GM19455 (cell line): ENCODE data around the gene ATAD3B.
"Not testable (repeated sequence)": the region's sequence is repeated elsewhere in the genome, so short reads cannot be mapped to it uniquely, and the experiment has no call there.

ENCODE experiments used
- ATAC-seq: cut with Tn5 transposase; IDR thresholded peaks from one replicate; pipeline ENCODE4 v1.9.1; 2021; ENCODE audit not compliant: unreplicated experiment

ATAD3B gene

GRCh38 chr1:1450616-1451015 is 20.9 kb upstream of the ATAD3B start:
- ATAC-seq, result not testable (repeated sequence)

DNA sequence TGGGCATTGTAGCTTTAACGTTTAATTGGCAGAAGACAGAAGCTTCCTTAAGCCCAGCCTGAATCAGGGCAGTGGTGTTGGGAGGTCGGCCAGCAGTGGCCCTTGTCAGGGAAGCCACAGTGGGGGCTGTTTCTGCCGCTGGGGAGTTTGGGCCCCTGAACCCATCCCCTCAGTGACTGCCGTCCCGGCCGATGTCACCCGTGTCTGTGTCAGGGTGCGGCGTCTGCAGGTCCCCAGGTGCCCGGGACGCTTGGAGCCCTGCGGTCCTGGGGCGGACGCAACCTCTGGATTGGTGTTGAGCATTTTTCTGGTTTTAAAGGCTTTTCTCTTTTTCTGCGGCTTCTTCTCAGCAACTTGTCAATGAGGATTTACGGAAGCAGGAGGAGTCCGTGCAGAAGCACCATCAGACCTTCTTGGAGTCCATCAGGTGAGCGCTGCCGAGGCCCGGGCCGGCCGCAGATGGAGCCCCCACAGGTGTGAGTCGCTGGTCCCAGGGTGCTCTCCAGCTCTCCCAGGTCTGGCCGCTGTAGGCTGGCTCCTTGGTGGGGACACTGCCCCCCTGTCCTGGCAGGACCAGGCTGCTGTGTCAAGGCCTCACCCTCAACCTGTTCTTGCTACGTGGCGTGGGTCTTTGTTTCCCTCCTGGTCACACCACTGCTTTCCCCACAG is 19.7 kb upstream of the ATAD3B start:
- no peak for ATAC-seq

GRCh38 chr1:1452365-1452739 is 19.2 kb upstream of the ATAD3B start:
- ATAC-seq, result not testable (repeated sequence)

DNA sequence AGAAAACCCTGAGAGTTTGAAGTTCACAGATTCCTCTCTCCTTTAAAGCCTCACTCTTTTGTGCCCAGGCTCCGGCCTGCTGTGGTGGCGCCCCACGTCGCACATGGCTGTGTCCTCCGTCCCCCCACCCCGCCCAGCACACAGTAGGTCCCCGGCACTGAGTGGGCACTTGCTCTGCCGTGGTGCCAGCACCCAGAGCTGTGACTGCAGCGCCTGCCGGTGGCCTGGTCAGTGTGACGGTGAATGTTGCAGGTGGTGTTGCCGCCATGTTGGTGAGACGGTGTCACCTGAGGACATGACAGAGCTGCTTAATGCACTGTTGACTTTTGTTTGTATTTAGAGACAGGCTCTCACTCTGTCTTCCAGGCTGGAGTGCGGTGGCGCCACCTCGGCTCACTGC is 18.7 kb upstream of the ATAD3B start:
- ATAC-seq, result no peak

DNA sequence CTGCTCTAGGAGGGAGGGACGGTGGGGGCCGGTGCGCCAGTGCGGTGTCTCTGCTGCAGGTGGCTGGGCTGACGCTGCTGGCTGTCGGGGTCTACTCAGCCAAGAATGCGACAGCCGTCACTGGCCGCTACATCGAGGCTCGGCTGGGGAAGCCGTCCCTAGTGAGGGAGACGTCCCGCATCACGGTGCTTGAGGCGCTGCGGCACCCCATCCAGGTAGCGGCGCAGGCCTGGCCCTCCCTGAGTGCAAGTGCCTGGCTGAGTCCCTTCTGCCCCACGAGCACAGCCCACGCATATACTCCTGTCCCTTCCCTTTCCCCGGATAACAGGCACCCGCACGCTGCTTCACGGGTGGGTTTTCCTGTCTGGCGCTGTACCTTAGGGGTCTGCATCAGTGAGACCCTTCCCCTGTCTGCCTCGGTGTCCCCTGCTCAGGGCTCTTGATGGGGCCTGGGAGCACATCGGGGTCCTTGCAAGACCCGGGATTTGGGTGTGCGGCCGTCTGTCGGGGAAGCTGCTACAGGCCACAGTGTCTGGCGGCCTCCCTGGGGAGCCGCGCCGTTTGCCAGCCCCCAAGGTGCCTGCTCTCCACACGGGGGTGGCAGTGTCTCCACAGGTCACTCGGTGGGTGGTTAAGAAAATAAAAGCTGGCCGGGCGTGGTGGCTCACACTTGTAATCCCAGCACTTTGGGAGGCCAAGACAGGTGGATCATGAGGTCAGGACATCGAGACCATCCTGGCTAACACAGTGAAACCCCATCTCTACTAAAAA is 17.1 kb upstream of the ATAD3B start:
- ATAC-seq, result not testable (repeated sequence)

DNA sequence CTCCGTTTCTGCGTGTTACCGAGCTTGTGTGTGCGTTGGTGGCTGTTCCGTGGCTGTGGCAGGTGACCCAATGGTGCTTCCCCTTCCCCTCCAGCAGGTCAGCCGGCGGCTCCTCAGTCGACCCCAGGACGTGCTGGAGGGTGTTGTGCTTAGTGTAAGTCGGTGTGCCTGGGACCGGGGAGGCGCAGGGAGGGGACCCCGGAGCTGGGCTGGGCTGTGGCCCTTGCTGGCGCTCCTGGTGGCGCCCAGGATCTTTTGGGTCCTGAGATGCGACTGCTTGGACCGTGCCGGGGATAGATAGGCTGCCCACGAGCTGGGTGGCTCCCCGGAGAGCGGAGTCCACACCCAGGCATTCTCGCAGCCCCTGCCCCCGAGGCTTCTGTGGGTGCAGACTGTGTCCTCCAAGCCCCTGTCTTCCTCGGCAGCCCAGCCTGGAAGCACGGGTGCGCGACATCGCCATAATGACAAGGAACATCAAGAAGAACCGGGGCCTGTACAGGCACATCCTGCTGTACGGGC is 16.1 kb upstream of the ATAD3B start:
- ATAC-seq, result no peak

DNA sequence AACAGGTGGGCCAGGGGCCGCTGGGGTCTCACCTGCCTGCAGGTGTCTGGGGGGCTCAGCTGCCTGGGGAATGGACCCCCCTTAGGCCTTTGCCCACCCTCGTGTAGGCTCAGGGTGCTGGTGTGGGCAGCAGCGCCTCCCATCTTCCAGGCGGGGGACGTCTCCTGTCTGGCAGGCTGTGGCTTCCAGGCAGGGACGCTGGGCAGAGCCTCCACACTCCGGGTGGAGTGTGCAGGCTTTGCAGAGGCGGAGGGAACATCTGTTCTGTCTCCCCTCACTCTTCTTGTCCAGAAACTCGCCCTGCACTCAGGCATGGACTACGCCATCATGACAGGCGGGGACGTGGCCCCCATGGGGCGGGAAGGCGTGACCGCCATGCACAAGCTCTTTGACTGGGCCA is 15.6 kb upstream of the ATAD3B start:
- ATAC-seq, result not testable (repeated sequence)

DNA sequence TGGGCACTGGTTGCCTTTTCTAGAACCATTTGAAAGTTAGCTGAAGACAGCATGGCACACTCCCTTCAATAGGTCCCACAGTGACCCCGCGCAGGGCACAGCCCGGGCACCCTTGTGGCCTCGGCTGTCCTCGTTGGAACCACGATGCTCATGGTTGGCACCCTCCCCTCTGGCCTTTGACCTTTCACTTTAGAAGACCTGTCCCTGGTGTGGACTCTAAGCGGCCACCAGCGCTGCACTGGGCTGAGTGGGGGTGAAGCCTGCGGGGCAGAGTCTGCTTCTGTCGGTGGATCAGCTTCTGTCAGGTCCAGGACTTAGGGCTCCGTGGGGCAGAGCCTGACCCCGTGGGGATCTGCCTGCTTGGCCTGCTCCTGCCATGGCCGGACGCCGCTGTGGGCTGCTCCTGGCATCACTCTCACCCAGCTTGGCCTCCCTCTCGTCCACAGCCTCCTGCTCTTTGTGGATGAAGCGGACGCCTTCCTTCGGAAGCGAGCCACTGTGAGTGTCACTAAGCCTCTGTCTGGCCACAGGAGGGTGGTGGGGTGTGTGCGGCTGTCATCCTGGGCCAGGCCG is 14.8 kb upstream of the ATAD3B start:
- not testable (repeated sequence) for ATAC-seq

GRCh38 chr1:1459156-1459555 is 12.4 kb upstream of the ATAD3B start:
- ATAC-seq, result not testable (repeated sequence)

- not testable (repeated sequence) for ATAC-seq
Measured at GRCh38 chr1:1459711-1460110, 11.9 kb upstream of the ATAD3B start.

- no peak for ATAC-seq
Measured at GRCh38 chr1:1460540-1461130, 10.9 kb upstream of the ATAD3B start.

DNA sequence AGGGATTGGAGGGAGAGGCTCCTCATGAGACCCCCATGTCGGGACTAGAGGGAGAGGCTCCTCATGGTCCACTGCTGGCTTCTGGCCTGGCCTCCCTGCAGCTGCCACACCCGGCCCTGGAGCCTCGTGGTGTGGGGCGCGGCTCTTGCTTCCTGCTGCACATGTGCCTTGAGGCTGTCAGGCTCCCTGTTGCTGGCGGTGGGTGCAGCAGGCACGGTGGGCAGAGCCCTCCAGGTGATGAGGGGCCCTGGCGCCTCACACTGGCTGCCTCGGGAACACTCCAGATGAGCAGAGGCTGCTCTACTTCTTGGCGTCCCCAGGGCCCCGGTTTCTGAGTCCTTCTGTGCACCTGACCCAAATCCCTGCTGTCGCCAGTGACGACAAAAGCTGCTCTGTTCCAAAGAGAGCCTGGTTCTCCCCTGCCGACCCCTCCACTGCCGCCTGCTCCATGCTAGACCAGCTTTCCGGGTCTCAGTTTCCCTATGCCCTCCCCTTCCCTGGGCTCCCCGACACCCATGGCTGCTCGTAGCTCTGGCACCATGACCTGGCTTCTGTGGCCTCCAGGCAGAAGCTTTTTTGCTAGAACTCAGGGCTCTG is 9.7 kb upstream of the ATAD3B start:
- ATAC-seq, result no peak

DNA sequence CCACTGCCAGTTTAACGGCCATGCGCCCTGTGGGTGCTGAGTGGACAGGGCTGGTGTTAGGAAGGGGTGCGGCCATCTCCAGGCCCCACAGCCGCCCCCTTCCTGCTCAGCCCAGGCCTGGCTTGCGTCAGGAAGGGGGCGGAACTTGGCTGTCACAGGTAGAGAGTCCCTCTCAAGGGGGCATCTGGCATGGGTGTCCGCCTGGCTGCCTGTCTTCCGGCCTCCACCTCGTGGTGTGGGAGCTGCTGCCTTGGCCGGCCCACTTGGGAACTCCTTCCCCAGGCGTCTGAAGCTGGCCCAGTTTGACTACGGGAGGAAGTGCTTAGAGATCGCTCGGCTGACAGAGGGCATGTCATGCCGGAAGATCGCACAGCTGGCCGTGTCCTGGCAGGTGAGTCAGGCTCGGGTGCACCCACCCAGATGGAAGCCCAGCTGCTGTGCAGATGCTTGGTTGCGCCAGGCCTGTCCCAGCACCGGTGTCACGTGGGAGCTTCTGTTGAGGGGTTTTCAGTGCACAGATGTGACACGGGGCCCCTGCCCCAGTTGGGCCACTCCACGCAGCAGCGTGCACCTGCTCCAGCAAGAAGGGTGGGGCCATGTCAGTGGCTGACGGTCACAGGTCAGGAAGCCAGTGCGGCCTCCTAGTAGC is 9.1 kb upstream of the ATAD3B start:
- no peak for ATAC-seq

- ATAC-seq, result no peak
Measured at GRCh38 chr1:1463312-1463711, 8.3 kb upstream of the ATAD3B start.

DNA sequence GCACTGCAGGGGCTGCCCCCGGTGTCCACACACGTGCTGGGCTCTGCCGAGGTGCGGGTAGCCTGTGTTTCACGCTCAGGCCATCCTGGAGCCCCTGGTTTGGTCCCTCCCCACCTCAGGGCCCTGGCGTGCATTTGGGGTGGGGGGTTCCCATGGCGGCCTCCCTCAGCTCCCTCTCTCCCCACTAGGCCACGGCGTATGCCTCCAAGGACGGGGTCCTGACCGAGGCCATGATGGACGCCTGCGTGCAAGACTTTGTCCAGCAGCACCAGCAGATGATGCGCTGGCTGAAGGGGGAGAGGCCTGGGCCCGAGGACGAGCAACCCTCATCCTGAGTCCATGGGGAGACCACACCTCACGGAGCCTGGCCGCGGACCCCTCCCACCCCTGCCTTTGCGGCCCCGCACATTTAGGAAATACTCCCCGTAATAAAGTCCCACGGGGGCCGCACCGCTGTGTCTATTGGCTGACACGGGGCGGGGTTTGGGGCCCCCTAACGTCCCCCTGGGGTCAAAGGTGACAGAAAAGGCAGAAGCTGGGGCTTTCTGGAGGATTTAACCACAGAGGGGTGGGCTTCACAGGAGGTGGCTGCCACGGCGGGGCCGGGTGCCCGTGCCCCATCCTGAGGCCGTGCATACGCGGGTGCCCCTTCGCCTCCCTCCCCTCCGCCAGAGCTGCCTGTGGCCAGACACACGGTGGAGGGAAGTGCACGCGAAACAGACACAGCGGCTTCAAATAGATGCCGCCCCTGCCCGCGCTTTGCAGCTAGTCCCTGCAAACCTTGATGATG is 3.2 kb upstream of the ATAD3B start:
- ATAC-seq, result not testable (repeated sequence)

DNA sequence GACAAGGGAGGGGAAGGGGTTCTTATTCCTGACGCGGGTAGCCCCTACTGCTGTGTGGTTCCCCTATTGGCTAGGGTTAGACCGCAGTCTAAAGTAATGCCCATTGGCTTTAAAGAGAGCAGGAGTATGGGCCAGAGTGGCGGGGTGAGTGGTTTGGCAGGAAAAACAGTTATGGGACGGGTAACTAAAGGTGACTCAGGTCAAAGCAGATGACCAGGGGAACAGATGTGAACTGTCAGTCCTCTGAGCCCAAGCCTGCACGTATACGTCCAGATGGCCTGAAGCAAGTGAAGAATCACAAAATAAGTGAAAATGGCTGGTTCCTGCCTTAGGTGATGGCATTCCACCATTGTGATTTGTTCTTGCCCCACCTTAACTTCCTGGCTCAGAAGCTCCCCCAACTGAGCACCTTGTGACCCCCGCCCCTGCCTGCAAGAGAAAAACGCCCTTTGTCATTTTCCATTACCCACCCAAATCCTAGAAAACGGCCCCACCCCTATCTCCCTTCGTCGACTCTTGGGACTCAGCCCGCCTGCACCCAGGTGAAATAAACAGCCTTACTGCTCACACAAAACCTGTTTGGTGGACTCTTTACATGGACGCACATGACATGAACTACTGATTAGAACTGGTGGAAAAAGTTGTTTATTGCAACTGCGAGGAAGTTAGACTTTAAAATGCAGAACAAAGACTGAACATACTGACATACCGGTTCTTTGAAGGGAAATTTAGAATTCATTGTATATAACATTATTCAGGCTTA is 758 bp upstream of the ATAD3B start:
- ATAC-seq, result no peak

GRCh38 chr1:1472053-1472876 is 700 bp downstream of the ATAD3B start:
- peak; percentile 28 for ATAC-seq

DNA sequence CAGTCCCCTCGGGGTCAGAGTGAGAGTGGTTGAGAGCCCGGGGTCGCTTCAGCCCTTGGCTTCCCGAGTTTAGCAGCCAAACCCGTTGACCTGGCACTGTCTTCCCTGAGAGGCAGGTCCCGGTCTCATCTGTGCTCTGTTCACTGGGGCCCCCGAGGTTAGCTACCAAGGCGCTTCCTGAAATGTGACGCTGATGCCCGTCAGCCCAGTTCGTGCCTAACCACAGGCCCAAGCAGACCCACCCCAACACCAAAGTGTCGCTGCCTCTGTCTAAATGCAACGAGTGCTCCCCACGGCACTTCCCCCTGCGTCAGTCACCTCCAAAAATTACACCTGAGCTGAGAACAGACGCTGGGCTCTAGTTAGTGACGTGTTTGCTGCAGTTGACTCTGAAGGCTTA is 4.4 kb downstream of the ATAD3B start:
- ATAC-seq, result not testable (repeated sequence)
